Measurements from ENCODE around the gene ZNF385B. TPM values are rescaled to one million over a fixed set of nuclear protein-coding genes. Genes with fewer than 3 reads are reported as not detected.

Gene ZNF385B
- total RNA-seq, 3 donors from 2014 or later (not counting 1 experiment from before 2014, with no cell fraction given) = 0.54 TPM; not detected in 2

DNA sequence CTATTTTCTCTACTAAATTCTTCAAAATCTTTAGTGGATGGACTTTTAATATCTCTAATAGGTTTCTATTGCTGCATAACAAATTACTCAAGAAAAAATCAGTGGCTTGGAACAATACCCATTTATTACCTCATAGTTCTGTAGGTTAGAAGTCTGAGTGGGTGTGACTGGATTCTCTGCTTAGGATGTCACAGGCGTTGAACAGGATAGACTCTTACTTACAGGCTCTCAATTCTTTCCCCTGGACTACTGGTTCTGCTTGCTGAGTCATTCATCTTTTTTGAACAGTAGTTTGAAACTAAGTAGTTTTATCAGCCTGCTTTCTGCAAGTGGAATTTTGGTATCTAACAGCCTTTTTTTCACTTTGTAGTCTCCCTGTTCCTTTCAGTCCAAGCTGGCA lies 265.4 kb downstream of the ZNF385B start:
- no peaks in the 10 kb centered on the region for H3K27me3 Mint-ChIP-seq (ENCODE audit: low read depth in 2 of 2)
- H3K4me1 Mint-ChIP-seq = no peaks in the 10 kb centered on the region
- DNase-seq (no peak), ATAC-seq (no peak)
- H3K36me3 Mint-ChIP-seq = no peaks in the 10 kb centered on the region
- H3K27ac Mint-ChIP-seq = no peak overlapping the region
- WGBS (ENCODE audit: insufficient coverage) = 57% methylated on average over 1 of the region's 1 CpG
- no peaks in the 10 kb centered on the region for H3K9me3 ChIP-seq (ENCODE audit: control insufficient read depth, insufficient read depth, low read length)
- H3K36me3 ChIP-seq (ENCODE audit: control insufficient read depth, insufficient read depth, low read length) = no peaks in the 10 kb centered on the region
- intact Hi-C loops (cut with micrococcal nuclease) = no loop called here
- no peak overlapping the region for H3K4me3 ChIP-seq (ENCODE audit: low read length)
- H3K9me3 Mint-ChIP-seq = no peaks in the 10 kb centered on the region
- no peaks in the 10 kb centered on the region for H3K27me3 ChIP-seq (ENCODE audit: control insufficient read depth, insufficient read depth, low read length)
- no peak overlapping the region for H3K27ac ChIP-seq (ENCODE audit: low read length)
- H3K4me3 Mint-ChIP-seq = no peak overlapping the region
- H3K4me1 ChIP-seq (ENCODE audit: control insufficient read depth, insufficient read depth, low read length) = no peaks in the 10 kb centered on the region
- no peak for TF ChIP-seq CTCF (IDR thresholded peaks at IDR 0.05)

DNA sequence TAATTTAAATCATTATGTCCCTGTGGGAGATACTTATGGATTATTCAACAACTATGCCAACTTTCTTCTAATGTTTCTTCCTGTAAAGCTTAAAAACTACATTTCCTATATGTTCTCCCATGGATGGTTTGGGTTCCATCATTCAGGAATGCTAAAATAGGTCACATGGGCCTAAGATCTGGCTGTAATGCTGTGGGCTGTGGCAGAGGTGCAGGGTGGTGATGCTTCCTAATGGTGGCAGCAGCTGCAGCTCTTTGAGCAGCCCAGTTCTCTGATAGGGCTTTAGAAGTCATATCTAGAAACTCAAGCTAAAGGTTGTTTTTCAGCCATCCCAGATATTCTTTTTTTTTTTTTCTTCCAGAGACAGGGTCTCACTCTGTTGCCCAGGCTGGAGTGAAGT lies 266.1 kb downstream of the ZNF385B start:
- no peak for DNase-seq
- H3K36me3 Mint-ChIP-seq = no peaks in the 10 kb centered on the region
- H3K27ac ChIP-seq (ENCODE audit: low read length) = no peak overlapping the region
- no peaks in the 10 kb centered on the region for H3K27me3 Mint-ChIP-seq (ENCODE audit: low read depth in 2 of 2)
- H3K9me3 ChIP-seq (ENCODE audit: control insufficient read depth, insufficient read depth, low read length) = no peaks in the 10 kb centered on the region
- H3K4me1 ChIP-seq (ENCODE audit: control insufficient read depth, insufficient read depth, low read length) = no peaks in the 10 kb centered on the region
- intact Hi-C loops (cut with micrococcal nuclease) = no loop called here
- no peak overlapping the region for H3K4me3 ChIP-seq (ENCODE audit: low read length)
- no peak overlapping the region for H3K27ac Mint-ChIP-seq
- no peak for TF ChIP-seq CTCF (IDR thresholded peaks at IDR 0.05)
- peaks cover 0 to 2% of the 10 kb centered on the region in 2 donors for H3K9me3 Mint-ChIP-seq
- H3K4me3 Mint-ChIP-seq = no peak overlapping the region
- H3K36me3 ChIP-seq (ENCODE audit: control insufficient read depth, insufficient read depth, low read length) = no peaks in the 10 kb centered on the region
- no peaks in the 10 kb centered on the region for H3K4me1 Mint-ChIP-seq
- ATAC-seq = no peak
- H3K27me3 ChIP-seq (ENCODE audit: control insufficient read depth, insufficient read depth, low read length) = no peaks in the 10 kb centered on the region

DNA sequence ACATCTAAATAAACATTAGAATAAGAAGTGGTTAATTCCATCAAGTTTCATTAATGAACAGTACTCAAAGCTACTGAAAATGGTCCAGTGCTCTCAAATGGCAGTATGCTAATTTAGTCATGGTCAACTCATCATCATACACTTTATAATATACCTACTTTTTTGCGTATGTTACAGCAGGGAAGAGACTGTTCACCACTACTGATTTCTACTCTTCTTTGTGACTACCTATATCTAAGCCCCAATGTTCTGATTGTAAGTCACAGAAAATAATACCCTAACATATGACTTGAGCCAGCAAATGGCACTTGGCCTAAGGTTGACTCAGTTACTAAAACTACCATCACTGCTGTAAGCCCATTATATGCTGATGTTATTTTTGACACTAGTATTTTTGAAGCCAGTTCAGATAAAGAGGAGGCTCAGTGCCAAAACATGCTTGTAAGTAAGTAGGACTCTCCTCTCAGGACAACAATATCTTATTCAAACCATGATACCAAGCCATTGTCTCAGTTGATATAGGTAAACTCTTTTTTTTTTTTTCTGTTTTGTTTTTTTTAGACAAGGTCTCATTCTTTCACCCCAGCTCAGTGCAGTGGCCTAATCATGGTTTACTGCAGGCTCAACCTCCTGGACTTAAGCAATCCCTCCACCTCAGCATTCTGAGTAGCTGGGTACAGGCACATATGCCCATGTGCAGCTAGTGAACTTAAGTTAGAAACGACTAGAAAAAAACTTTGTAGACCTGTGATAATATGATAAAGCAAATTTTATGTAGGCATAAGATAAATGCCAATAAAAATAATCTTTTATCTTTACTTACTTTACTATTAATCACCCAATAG lies 266.9 kb downstream of the ZNF385B start:
- intact Hi-C loops (cut with micrococcal nuclease) = no loop called here
- DNase-seq (no peak), ATAC-seq (no peak)
- H3K27ac ChIP-seq (ENCODE audit: low read length) = no peak overlapping the region
- H3K4me3 ChIP-seq (ENCODE audit: low read length) = no peak overlapping the region
- Mint-ChIP-seq H3K4me1 (no peaks in the 10 kb centered on the region), H3K4me3 (no peak overlapping the region), H3K9me3 (peaks cover 0 to 2% of the 10 kb centered on the region in 2 donors), H3K27me3 (ENCODE audit: low read depth in 2 of 2) (no peaks in the 10 kb centered on the region), H3K27ac (no peak overlapping the region), H3K36me3 (no peaks in the 10 kb centered on the region)
- no peak for TF ChIP-seq CTCF (IDR thresholded peaks at IDR 0.05)
- H3K9me3 ChIP-seq (ENCODE audit: control insufficient read depth, insufficient read depth, low read length) = no peaks in the 10 kb centered on the region
- WGBS (ENCODE audit: insufficient coverage) = 94% methylated on average over 1 of the region's 2 CpGs
- H3K4me1 ChIP-seq (ENCODE audit: control insufficient read depth, insufficient read depth, low read length) = no peaks in the 10 kb centered on the region
- H3K27me3 ChIP-seq (ENCODE audit: control insufficient read depth, insufficient read depth, low read length) = no peaks in the 10 kb centered on the region
- H3K36me3 ChIP-seq (ENCODE audit: control insufficient read depth, insufficient read depth, low read length) = no peaks in the 10 kb centered on the region

DNA sequence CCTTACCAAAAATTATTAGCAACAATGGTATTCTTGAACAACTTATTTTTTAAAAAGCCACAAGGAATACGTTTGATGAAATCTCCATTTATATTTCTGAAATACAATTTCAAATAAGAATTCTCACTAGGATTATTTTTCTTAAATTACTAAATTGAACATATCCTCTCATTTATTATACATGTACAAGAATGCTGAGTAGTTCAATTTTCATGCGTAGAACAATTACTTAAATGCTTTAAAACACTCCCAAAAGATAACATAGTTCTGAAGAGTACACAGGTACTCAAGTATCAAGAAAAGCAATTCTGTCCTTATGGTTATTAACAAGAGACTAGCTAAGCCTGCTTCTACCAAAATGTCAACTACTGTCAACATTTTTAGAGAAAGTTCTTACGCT lies 268.1 kb downstream of the ZNF385B start:
- Mint-ChIP-seq H3K27me3 (ENCODE audit: low read depth in 2 of 2) (no peaks in the 10 kb centered on the region), H3K27ac (no peak overlapping the region), H3K9me3 (peaks cover 0 to 2% of the 10 kb centered on the region in 2 donors), H3K4me1 (no peaks in the 10 kb centered on the region), H3K36me3 (no peaks in the 10 kb centered on the region), H3K4me3 (no peak overlapping the region)
- no peaks in the 10 kb centered on the region for H3K9me3 ChIP-seq (ENCODE audit: control insufficient read depth, insufficient read depth, low read length)
- intact Hi-C loops (cut with micrococcal nuclease) = no loop called here
- no peak overlapping the region for H3K27ac ChIP-seq (ENCODE audit: low read length)
- WGBS (ENCODE audit: insufficient coverage) = 100% methylated on average over 1 of the region's 3 CpGs
- DNase-seq (no peak), ATAC-seq (no peak)
- no peaks in the 10 kb centered on the region for H3K27me3 ChIP-seq (ENCODE audit: control insufficient read depth, insufficient read depth, low read length)
- no peaks in the 10 kb centered on the region for H3K4me1 ChIP-seq (ENCODE audit: control insufficient read depth, insufficient read depth, low read length)
- H3K36me3 ChIP-seq (ENCODE audit: control insufficient read depth, insufficient read depth, low read length) = no peaks in the 10 kb centered on the region
- no peak overlapping the region for H3K4me3 ChIP-seq (ENCODE audit: low read length)
- TF ChIP-seq CTCF (IDR thresholded peaks at IDR 0.05) = no peak
